Glomerular endothelial cell (primary cell): ENCODE results near the gene OGFR. TPM values are rescaled to one million over a fixed set of nuclear protein-coding genes. Genes with fewer than 3 reads are reported as not detected.

Experiments used
- DNase-seq: peaks from one replicate; pipeline ENCODE4 v3.0.0-alpha.2; 2011; ENCODE audit warnings: low read depth, low spot score; ENCODE audit errors: extremely low read depth
- total RNA-seq: library from RNA; depleted of rRNA; stranded (reverse); fragments of >200 nt; gene quantifications from 2 replicates; pipeline ENCODE4 v1.2.3, GENCODE V29; 2015

Gene OGFR
- total RNA-seq, 1 donor from 2014 or later, result 79.7 TPM

GRCh38 chr20:62822788-62823651, 18.4 kb downstream of the OGFR start:
- DNase-seq, result no peak

- DNase-seq, result no peak
Observed at GRCh38 chr20:62823688-62824475, 19.2 kb downstream of the OGFR start.

- no peak for DNase-seq
Observed at GRCh38 chr20:62824476-62825332, 20.1 kb downstream of the OGFR start.

- no peak for DNase-seq
Observed at GRCh38 chr20:62825333-62825985, 20.8 kb downstream of the OGFR start.

- no peak for DNase-seq
Observed at GRCh38 chr20:62825986-62826645, 21.5 kb downstream of the OGFR start.

GRCh38 chr20:62826646-62827310, 22.1 kb downstream of the OGFR start:
- no peak for DNase-seq

- DNase-seq, result no peak
Observed at GRCh38 chr20:62827311-62828038, 22.8 kb downstream of the OGFR start.

- DNase-seq, result no peak
Observed at GRCh38 chr20:62828051-62828450, 23.4 kb downstream of the OGFR start.

GRCh38 chr20:62828511-62829230, 24.0 kb downstream of the OGFR start:
- no peak for DNase-seq

- DNase-seq, result no peak
Observed at GRCh38 chr20:62829231-62830230, 24.9 kb downstream of the OGFR start.

- no peak for DNase-seq
Observed at GRCh38 chr20:62830251-62830650, 25.6 kb downstream of the OGFR start.

GRCh38 chr20:62830821-62831220, 26.2 kb downstream of the OGFR start:
- no peak for DNase-seq

- no peak for DNase-seq
Observed at GRCh38 chr20:62831361-62831788, 26.7 kb downstream of the OGFR start.

- no peak for DNase-seq
Observed at GRCh38 chr20:62831854-62832211, 27.2 kb downstream of the OGFR start.

- DNase-seq, result no peak
Observed at GRCh38 chr20:62832212-62832922, 27.7 kb downstream of the OGFR start.

- DNase-seq, result no peak
Observed at GRCh38 chr20:62832951-62833391, 28.3 kb downstream of the OGFR start.
